NCI-H1105 treated with DMSO at 0.1 percent for 48 hours (cell line): ENCODE measurements around the gene ETV6.

Experiments used
- DNase-seq: peaks from one replicate; lab custom pipeline; 2025; lab: John Stamatoyannopoulos, UW

ETV6 gene

GRCh38 chr12:11922361-11922760 is 272.9 kb downstream of the ETV6 start:
- no peak for DNase-seq

GRCh38 chr12:11923067-11923466 is 273.6 kb downstream of the ETV6 start:
- no peak for DNase-seq

DNA sequence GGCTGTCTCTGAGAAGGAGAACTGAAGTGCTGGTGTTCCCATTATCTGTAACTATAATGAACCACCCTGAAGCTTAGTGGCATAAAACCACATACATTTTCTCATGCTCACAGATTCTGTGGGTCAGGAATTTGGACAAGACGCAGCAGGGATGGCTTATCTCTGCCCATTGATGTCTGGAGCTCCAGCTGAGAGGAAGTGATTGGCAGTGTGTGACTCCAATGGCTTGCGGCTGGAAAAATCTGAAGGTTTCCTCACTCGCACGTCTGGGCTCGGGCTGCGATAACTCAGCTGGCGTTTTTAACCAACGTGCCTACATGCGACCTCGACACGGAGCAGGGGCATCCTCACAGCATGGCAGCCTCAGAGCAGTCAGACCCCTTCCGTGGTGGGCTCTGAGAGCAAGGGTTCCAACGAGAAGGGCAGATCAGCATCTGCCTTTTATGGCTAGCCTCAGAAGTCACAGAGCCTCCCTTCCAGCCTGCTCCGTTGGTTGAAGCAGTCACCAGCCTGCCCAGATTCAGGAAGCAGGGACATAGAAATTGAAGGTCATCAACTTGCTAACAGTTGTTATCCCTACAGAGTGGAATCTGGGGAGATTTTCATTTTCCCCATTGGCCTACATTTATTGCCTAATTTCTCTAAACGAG is 277.9 kb downstream of the ETV6 start:
- no peak for DNase-seq

GRCh38 chr12:11929714-11930113 is 280.2 kb downstream of the ETV6 start:
- DNase-seq: no peak

DNA sequence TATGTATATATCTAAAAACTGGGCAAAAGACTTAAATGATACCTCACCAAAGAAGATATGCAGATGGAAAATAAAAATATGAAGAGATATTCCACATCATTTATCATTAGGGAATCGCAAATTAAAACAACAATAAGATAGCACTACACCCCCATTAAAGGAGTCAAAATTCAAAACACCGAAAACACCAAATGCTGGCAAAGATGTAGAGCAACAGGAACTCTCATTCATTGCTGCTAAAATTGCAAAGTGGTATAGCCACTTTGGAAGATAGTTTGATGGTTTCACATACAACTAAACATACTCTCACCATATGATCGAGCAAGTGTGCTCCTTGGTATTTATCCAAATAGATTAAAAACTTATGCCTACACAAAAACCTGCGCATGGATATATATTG is 289.7 kb downstream of the ETV6 start:
- no peak for DNase-seq

DNA sequence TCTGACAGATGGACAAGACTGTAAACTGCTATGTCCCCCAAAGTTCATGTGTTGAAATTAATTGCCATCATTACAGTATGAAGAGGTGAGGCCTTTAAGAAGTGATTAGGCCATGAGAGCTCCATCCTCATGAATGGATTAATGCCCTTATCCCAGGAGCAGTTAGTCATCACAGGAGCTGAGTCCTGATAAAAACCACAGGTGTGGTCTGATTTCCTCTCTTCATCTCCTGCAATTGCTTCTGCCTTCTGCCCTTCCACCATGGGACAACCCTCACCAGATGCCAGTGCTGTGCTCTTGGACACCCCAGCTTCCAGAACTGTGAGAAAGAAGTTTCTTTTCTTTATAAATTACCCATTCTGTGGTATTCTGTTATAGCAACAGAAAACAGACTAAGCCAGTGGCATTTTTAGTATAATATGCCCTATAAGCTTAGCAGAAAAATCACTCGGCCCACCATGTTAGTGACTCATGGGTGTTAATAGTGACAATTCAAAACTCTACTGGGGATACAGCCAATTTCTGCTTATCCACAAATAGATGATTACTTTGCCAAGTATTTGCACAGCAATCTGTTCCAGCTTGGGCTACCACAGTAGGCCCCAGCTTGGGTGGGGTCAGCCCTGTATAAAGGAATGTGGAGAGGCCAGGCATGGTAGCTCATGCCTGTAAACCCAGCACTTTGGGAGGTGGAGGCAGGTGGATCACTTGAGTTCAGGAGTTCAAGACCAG is 292.3 kb downstream of the ETV6 start:
- DNase-seq: no peak

- DNase-seq: peak; percentile 70
Measured at GRCh38 chr12:11943919-11944700, 294.6 kb downstream of the ETV6 start.
